Liver (tissue), 3 donors: ENCODE data around the gene OPN4.

ENCODE experiments used
- EGR1 ChIP-seq, 2 donors: IDR thresholded peaks; 2 replicates each; pipeline ENCODE4 v1.6.1; 2016 to 2018; ENCODE audit warnings: antibody characterized with exemption in 2 of 2, low read depth in 2 of 2
- TAF1 ChIP-seq: conservative IDR thresholded peaks from 2 replicates; pipeline ENCODE4 v1.6.1; 2016; ENCODE audit warnings: antibody characterized with exemption, mild to moderate bottlenecking
- YY1 ChIP-seq: IDR thresholded peaks from 2 replicates; pipeline ENCODE4 v1.6.1; 2016; ENCODE audit warnings: antibody characterized with exemption, mild to moderate bottlenecking
- TF ChIP-seq, protein P1 (sequence below): IDR thresholded peaks from 2 replicates; pipeline ENCODE4 v1.6.1; 2016; ENCODE audit warnings: antibody characterized with exemption
- TF ChIP-seq, protein P2 (sequence below): fragments of 150-350 bp; IDR thresholded peaks from 2 replicates; pipeline ENCODE4 v1.5.1; 2017; ENCODE audit warnings: improper control_type of control experiment, low read depth, low read length; ENCODE audit not compliant: missing input control
- TF ChIP-seq, protein P3 (sequence below): IDR thresholded peaks from 2 replicates; pipeline ENCODE4 v1.6.1; 2016; ENCODE audit warnings: antibody characterized with exemption, mild to moderate bottlenecking
- donor health status: healthy.
- donor health status: healthy.

DNA sequence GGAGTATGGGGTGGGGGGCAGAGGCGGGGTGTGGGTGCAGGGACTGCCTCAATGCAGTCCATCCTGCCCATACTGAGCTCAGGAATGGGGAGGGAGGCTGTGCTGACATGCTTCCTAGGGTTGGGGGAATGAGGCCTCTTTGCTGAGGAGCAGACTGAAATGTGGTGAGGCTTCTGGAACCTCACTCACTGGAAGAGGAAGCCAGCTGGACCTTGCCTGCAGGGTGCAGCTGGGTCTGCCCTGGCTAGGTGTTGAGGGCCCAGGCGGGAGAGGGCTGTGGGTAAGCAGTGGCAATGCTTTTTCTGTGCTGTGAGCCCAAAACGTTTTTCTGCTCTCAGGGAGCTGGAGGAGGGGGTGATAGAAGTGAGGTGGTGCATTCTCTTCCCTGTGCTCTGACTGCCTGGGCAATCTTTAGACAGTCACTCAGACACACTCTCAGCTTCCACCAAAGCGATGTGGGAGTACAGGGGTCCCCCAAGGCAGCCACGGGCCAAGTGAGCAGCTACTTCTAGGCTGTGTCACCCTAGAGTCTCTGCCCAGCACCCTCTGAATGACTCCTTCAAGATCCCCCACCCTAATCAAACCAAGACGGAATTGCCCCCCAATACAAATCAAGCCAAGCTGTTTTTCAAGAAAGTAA is 60.9 kb downstream of the OPN4 start:
- TF ChIP-seq, protein P1, sequence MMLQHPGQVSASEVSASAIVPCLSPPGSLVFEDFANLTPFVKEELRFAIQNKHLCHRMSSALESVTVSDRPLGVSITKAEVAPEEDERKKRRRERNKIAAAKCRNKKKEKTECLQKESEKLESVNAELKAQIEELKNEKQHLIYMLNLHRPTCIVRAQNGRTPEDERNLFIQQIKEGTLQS: no peak
- TF ChIP-seq, protein P2, sequence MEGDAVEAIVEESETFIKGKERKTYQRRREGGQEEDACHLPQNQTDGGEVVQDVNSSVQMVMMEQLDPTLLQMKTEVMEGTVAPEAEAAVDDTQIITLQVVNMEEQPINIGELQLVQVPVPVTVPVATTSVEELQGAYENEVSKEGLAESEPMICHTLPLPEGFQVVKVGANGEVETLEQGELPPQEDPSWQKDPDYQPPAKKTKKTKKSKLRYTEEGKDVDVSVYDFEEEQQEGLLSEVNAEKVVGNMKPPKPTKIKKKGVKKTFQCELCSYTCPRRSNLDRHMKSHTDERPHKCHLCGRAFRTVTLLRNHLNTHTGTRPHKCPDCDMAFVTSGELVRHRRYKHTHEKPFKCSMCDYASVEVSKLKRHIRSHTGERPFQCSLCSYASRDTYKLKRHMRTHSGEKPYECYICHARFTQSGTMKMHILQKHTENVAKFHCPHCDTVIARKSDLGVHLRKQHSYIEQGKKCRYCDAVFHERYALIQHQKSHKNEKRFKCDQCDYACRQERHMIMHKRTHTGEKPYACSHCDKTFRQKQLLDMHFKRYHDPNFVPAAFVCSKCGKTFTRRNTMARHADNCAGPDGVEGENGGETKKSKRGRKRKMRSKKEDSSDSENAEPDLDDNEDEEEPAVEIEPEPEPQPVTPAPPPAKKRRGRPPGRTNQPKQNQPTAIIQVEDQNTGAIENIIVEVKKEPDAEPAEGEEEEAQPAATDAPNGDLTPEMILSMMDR: no peak
- TF ChIP-seq, protein P3, sequence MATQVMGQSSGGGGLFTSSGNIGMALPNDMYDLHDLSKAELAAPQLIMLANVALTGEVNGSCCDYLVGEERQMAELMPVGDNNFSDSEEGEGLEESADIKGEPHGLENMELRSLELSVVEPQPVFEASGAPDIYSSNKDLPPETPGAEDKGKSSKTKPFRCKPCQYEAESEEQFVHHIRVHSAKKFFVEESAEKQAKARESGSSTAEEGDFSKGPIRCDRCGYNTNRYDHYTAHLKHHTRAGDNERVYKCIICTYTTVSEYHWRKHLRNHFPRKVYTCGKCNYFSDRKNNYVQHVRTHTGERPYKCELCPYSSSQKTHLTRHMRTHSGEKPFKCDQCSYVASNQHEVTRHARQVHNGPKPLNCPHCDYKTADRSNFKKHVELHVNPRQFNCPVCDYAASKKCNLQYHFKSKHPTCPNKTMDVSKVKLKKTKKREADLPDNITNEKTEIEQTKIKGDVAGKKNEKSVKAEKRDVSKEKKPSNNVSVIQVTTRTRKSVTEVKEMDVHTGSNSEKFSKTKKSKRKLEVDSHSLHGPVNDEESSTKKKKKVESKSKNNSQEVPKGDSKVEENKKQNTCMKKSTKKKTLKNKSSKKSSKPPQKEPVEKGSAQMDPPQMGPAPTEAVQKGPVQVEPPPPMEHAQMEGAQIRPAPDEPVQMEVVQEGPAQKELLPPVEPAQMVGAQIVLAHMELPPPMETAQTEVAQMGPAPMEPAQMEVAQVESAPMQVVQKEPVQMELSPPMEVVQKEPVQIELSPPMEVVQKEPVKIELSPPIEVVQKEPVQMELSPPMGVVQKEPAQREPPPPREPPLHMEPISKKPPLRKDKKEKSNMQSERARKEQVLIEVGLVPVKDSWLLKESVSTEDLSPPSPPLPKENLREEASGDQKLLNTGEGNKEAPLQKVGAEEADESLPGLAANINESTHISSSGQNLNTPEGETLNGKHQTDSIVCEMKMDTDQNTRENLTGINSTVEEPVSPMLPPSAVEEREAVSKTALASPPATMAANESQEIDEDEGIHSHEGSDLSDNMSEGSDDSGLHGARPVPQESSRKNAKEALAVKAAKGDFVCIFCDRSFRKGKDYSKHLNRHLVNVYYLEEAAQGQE: no peak
- no peak for TF ChIP-seq YY1
- no peak for TF ChIP-seq TAF1
- TF ChIP-seq EGR1 (IDR thresholded peaks at IDR 0.05; ENCODE audit: low read depth in 2 of 2): no peak
